Endothelial cell of umbilical vein (primary cell): ENCODE measurements around the gene CRHR2. TPM values are rescaled to one million over a fixed set of nuclear protein-coding genes. Genes with fewer than 3 reads are reported as not detected.

Experiments used
- BruUV-seq: library from RNA; stranded (reverse); fragments of 400-500 nt; replicated peaks from 2 replicates; lab custom pipeline; 2021; lab: Mats Ljungman, UMichigan
- CTCF ChIA-PET: fragments of 300-600, 350-600 bp; sonication (Branson Sonifier 250); formaldehyde crosslinking; loops from one replicate; lab custom pipeline; 2021; ENCODE audit warnings: antibody characterized with exemption, inconsistent platforms; lab: Charles Lee
- POLR2A ChIA-PET: fragments of 300-600, 350-600 bp; sonication (Branson Sonifier 250); formaldehyde crosslinking; loops from one replicate; lab custom pipeline; 2021; ENCODE audit warnings: antibody characterized with exemption, inconsistent platforms; lab: Charles Lee
- DNase-seq: peaks from one replicate; pipeline ENCODE4 v3.0.0-alpha.2; 2011; ENCODE audit warnings: low read depth, low spot score
- FAIRE-seq: peaks from 2 replicates; lab custom pipeline; 2011; peaks lifted over from hg19 to GRCh38; lab: Jason Lieb, UNC
- H2AFZ ChIP-seq: 2 replicates; pipeline ENCODE4 v1.6.0; 2012; ENCODE audit warnings: low read depth, low read length, control low read depth, inconsistent platforms
- H3K27ac ChIP-seq: 2 replicates; pipeline ENCODE4 v1.5.1; 2011; ENCODE audit warnings: low read depth, mild to moderate bottlenecking, control low read depth, low read length, moderate library complexity; ENCODE audit not compliant: insufficient read depth
- H3K27me3 ChIP-seq, 2 experiments: 2 replicates each; pipeline versions ENCODE4 v1.6.0 to v1.6.1; 2011; ENCODE audit warnings: low read length in 2 of 2, mixed read lengths in 1 of 2; ENCODE audit not compliant: control insufficient read depth in 2 of 2, insufficient read depth in 2 of 2
- H3K36me3 ChIP-seq, 2 experiments: 2 replicates in 1 of 2; 3 replicates in 1 of 2; pipeline ENCODE4 v1.5.1; 2011; ENCODE audit warnings: low read length in 2 of 2, mild to moderate bottlenecking in 1 of 2, moderate library complexity in 1 of 2; ENCODE audit not compliant: control insufficient read depth in 2 of 2, insufficient read depth in 2 of 2; ENCODE audit errors: extremely low read depth in 1 of 2
- H3K4me1 ChIP-seq: 3 replicates; pipeline ENCODE4 v1.5.1; 2011; ENCODE audit warnings: mild to moderate bottlenecking, low read length; ENCODE audit not compliant: control insufficient read depth, insufficient read depth; ENCODE audit errors: extremely low read depth
- H3K4me2 ChIP-seq: 2 replicates; pipeline ENCODE4 v1.6.1; 2011; ENCODE audit warnings: low read length, control low read depth, mixed read lengths; ENCODE audit not compliant: insufficient read depth
- H3K4me3 ChIP-seq, 3 experiments: fragments of 200-600 bp in 1 of 3; sonication (generic), shearing (Covaris generic) in 1 of 3; replicated peaks in 1 of 3; 2 replicates each; pipeline ENCODE4 v1.5.1; 2011 to 2016; ENCODE audit warnings: control low read depth in 3 of 3, low read length in 3 of 3, mild to moderate bottlenecking in 2 of 3, inconsistent platforms in 1 of 3, low read depth in 1 of 3, moderate library complexity in 1 of 3; ENCODE audit not compliant: insufficient read depth in 1 of 3
- H3K79me2 ChIP-seq: 2 replicates; pipeline ENCODE4 v1.6.0; 2012; ENCODE audit warnings: low read length, inconsistent platforms; ENCODE audit not compliant: control insufficient read depth, insufficient read depth
- H3K9ac ChIP-seq: replicated peaks from 2 replicates; pipeline ENCODE3; 2011; ENCODE audit warnings: low read length, control low read depth; ENCODE audit not compliant: insufficient read depth; ENCODE audit errors: extremely low read depth
- H3K9me1 ChIP-seq: replicated peaks from 3 replicates; pipeline ENCODE4 v1.6.0; 2011; ENCODE audit warnings: mild to moderate bottlenecking, low read length; ENCODE audit not compliant: control insufficient read depth, insufficient read depth; ENCODE audit errors: extremely low read depth
- H3K9me3 ChIP-seq: replicated peaks from 2 replicates; pipeline ENCODE4 v1.5.1; 2012; ENCODE audit warnings: low read length, inconsistent platforms; ENCODE audit not compliant: control insufficient read depth, insufficient read depth
- H4K20me1 ChIP-seq: replicated peaks from 2 replicates; pipeline ENCODE3; 2011; ENCODE audit warnings: mild to moderate bottlenecking, low read length; ENCODE audit not compliant: control insufficient read depth, insufficient read depth; ENCODE audit errors: extremely low read depth
- CTCF ChIP-seq, 2 donors: IDR thresholded peaks; 1 replicate in 1 of 2; 2 replicates in 1 of 2; pipeline ENCODE4 v1.5.1; 2011; ENCODE audit warnings: low read length in 2 of 2, mild to moderate bottlenecking in 2 of 2, moderate library complexity in 2 of 2, control low read depth in 1 of 2, inconsistent platforms in 1 of 2, low read depth in 1 of 2; ENCODE audit not compliant: insufficient read depth in 1 of 2; ENCODE audit errors: extremely low read depth in 1 of 2
- EZH2 ChIP-seq: IDR thresholded peaks from 2 replicates; pipeline ENCODE4 v1.6.1; 2012; ENCODE audit warnings: borderline replicate concordance, low read depth, mild to moderate bottlenecking, moderate library complexity, low read length, inconsistent platforms; ENCODE audit not compliant: severe bottlenecking
- GATA2 ChIP-seq: IDR thresholded peaks from 2 replicates; pipeline ENCODE4 v1.7.0; 2011; ENCODE audit warnings: low read depth, mild to moderate bottlenecking, moderate library complexity, mixed read lengths, low read length; ENCODE audit not compliant: insufficient read length, insufficient read depth
- JUN ChIP-seq: IDR thresholded peaks from 2 replicates; pipeline ENCODE4 v1.6.1; 2011; ENCODE audit warnings: borderline replicate concordance, low read depth; ENCODE audit not compliant: insufficient read length, insufficient read depth
- POLR2AphosphoS5 ChIP-seq: IDR thresholded peaks from 2 replicates; pipeline ENCODE4 v1.6.1; 2012; ENCODE audit warnings: low read depth, mild to moderate bottlenecking, control low read depth, low read length, moderate library complexity; ENCODE audit not compliant: insufficient read depth
- dilution Hi-C: fragments of 300-500 bp; cut with MboI; formaldehyde crosslinking; loops from one replicate; pipeline ENCODE4 v1.15.0; 2019; ENCODE audit warnings: low sequenced_read_pairs; ENCODE audit not compliant: extremely low pct_ligation_motif_present
- intact Hi-C: fragments of 100-400 bp; cut with micrococcal nuclease; formaldehyde crosslinking; loops from one replicate; pipeline ENCODE4 v1.10.0; 2022
- polyA plus RNA-seq, 4 experiments: library from polyadenylated mRNA; depleted of rRNA in 3 of 4; stranded (reverse) in 3 of 4; unstranded in 1 of 4; fragments of >200 nt; gene quantifications; 2 replicates each; pipeline versions ENCODE4 v1.2.1 to v1.2.3, GENCODE V29; 2011 to 2012; ENCODE audit warnings: missing spikeins in 1 of 4
- total RNA-seq: library from RNA; stranded (reverse); gene quantifications from 2 replicates; pipeline ENCODE4 v1.2.3, GENCODE V29; 2021

The CRHR2 gene
- total and polyA plus RNA-seq, 2 donors (not counting 3 experiments of a cell fraction or from before 2014, with no cell fraction given) = not detected

- H3K4me2 ChIP-seq = no peak overlapping the region
- H3K36me3 ChIP-seq = no peaks in the 10 kb centered on the region
- CTCF ChIA-PET = no interaction called here
- TF ChIP-seq POLR2AphosphoS5 (no peak), CTCF (IDR thresholded peaks at IDR 0.05; ENCODE audit: extremely low read depth in 1 of 2, insufficient read depth in 1 of 2, low read depth in 1 of 2, low read length in 2 of 2) (no peak), EZH2 (no peak), JUN (no peak), GATA2 (no peak)
- no peak for DNase-seq
- no peak overlapping the region for H3K4me3 ChIP-seq
- no peaks in the 10 kb centered on the region for H3K4me1 ChIP-seq
- H3K27ac ChIP-seq = no peak overlapping the region
- H3K79me2 ChIP-seq = no peaks in the 10 kb centered on the region
- no peak overlapping the region for H3K9ac ChIP-seq
- H4K20me1 ChIP-seq = no peaks in the 10 kb centered on the region
- no peak for FAIRE-seq
- POLR2A ChIA-PET = no interaction called here
- H3K27me3 ChIP-seq = peaks cover 11 to 14% of the 10 kb centered on the region in 2 experiments
- no peaks in the 10 kb centered on the region for H3K9me3 ChIP-seq
- dilution Hi-C loops (no loop called here), intact Hi-C loops (no loop called here)
- H3K9me1 ChIP-seq = no peaks in the 10 kb centered on the region
- BruUV-seq = no TSS peak
- H2AFZ ChIP-seq = no peak overlapping the region
These were observed 44.2 kb upstream of the CRHR2 start for GRCh38 chr7:30726296-30727006.
